GM19328 (cell line): Measurements from ENCODE around the gene ABCG1.

Source experiments
- ATAC-seq: cut with Tn5 transposase; IDR thresholded peaks from one replicate; pipeline ENCODE4 v1.9.1; 2021; ENCODE audit warnings: mild to moderate bottlenecking, moderate library complexity; ENCODE audit not compliant: unreplicated experiment

ABCG1 gene

DNA sequence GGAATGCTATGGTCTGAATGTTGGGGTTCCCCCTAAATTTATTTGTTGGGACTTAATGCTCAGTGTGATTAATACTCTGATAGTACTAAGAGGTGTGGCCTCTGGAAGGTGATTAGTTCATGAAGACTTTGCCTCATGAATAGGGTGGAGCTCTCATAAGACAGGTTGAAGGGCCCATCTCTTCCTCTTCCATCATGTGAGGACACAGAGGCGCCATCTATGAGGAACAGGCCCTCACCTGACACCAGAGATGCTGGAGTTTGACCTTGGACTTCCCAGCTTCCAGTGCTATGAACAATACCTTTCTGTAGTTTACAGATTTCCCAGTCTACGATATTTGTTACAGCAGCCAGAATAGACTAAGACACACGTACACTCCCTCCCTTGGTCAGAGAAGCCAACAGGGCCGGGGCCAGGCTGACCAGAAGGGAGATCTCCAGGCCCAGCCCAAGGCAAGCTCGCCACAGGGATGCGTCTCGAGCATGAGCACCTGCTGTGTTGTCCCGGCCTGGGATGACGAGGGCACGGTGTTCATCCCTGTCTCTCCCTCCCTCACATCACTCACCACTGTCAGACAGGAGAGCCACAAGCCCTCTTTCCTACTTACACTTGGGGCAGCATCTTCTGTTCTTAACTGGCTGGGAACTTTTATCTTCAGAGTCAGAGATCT is 4.7 kb upstream of the ABCG1 start:
- ATAC-seq = no peak

DNA sequence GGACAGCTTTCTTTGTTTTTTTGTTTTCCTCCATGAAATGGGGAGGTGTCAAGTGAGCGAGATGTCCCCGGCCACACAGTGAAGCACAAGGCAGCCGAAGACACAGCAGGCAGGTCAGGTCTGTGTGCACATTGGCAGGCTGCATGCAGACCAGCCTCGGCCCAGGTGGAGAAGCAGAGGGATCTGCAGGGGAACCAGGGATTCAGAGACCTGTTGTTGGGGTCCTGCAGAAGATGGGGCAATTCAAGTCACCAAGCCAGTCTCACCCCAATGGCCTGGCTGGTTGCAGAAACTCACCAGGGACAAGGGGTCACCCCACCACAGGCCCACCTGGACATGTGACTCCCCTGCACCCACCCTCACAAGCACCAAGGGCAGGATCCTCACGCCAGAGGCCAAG is 4.0 kb upstream of the ABCG1 start:
- ATAC-seq = no peak

DNA sequence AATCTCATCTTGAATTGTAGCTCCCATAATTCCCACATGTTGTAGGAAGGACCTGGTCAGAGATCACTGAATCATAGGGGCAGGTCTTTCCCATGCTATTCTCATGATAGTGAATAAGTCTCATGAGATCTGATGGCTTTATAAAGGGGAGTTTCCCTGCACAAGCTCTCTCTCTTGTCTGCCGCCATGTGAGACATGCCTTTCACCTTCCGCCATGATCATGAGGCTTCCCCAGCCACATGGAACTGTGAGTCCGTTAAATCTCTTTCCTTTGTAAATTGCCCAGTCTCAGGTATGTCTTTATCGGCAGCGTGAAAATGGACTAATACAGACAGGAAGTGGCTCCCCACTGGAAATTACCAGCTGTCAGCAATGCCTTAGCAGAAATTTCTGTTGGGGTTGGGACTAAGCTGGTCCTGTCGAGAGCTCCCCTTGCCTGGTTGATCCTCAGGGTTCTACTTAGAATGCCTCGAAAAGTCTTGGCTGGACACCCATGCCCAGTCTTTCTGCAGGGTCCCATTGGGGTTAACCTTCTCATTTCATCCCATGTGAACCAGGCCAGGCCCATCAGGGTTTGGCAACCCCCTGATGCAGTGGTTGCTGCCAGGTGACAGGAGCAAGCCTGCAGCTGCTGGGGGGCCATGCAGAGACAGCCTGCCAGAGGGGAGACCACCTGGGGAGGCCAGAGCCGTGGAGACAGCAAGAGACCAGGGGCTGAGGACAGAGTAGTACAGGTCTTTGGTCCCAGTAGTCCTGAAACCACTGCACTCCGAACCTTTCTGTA is 2.8 kb upstream of the ABCG1 start:
- ATAC-seq = no peak

GRCh38 chr21:42216726-42217572 is 2.0 kb upstream of the ABCG1 start:
- ATAC-seq = no peak

GRCh38 chr21:42219606-42220137 is 732 bp downstream of the ABCG1 start:
- ATAC-seq = no peak

DNA sequence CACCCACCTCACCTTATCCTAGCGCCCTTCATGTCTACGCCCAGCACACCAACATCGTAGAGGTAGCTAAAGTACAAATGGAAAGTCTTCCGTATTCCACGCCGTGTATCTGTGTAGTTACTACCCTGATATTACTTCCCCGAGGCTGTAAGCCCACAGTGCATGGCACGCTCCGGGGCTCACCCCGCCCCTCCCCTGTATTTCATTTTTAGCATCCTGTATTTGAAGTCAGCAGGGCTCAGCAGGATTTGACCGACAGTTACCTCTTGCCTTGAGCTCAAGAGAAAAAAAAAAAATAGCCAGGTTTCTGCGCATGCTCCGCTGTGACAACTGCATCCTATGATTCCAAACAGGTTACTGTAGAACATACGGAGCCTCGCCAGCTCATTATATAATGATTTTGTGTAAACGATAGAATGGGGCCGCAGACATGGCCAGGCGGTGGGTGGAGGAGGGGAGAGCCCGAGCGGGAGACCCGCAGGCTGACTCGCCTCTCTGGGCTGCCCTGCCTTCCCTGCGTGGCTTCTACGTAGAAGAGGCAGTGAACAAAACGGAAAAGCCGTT is 1.3 kb downstream of the ABCG1 start:
- no peak for ATAC-seq

GRCh38 chr21:42221581-42222345 is 2.8 kb downstream of the ABCG1 start:
- ATAC-seq = no peak

GRCh38 chr21:42222386-42222785 is 3.4 kb downstream of the ABCG1 start:
- no peak for ATAC-seq

GRCh38 chr21:42222821-42223390 is 4.0 kb downstream of the ABCG1 start:
- ATAC-seq = no peak

DNA sequence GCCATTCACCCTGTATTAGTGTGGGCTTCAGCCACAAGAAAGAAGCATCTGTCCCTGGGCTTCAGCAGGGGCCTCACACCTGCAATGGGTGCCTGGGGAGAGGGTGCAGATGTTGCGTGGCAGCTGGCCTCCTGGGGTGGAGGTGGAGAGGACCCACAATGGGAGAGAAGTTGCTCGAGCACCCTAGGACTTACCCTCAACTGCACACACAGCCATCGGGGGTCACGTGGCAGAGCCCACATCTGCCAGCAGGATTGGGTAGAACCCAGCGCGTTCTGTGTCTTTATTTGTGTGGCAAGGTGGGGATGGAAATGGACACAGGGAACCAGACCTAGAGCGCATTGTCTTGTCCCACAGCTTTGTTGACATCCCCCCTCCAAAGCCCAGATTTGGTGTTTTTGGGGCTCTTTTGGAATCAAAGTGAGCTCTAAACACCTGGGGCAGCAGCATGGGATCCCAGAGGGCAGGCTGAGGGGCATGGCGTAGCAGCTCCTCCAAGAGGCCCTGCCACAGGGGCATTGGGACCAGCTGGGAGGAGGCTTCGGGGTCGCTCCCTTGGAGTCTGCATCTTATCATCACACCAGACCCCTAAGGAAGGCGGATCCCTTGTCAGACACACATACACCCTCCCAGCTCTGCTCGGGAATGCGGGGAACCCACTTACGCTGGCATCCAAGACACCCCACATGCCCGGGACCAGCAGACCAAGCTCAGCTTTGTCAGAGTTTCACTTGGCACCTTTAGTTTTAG is 5.1 kb downstream of the ABCG1 start:
- ATAC-seq = no peak

DNA sequence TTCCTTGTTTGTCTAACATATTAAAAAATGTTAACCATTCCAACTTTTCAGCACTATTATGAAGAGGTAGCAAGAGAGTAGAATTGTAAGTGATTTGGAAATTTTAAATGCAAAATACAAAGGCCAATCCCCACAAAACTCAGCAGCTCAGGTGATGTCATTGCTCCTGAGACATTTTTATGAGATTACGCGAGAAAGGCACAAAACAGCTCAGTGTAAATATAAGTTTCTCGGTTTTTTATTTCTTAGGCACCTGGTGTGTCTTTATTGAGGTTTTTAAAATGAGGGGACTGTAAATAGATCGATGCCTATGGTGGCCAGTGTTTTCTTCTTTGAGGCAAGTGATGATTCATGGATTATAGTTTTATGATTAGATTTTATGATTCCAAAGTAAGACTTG is 6.1 kb downstream of the ABCG1 start:
- no peak for ATAC-seq

DNA sequence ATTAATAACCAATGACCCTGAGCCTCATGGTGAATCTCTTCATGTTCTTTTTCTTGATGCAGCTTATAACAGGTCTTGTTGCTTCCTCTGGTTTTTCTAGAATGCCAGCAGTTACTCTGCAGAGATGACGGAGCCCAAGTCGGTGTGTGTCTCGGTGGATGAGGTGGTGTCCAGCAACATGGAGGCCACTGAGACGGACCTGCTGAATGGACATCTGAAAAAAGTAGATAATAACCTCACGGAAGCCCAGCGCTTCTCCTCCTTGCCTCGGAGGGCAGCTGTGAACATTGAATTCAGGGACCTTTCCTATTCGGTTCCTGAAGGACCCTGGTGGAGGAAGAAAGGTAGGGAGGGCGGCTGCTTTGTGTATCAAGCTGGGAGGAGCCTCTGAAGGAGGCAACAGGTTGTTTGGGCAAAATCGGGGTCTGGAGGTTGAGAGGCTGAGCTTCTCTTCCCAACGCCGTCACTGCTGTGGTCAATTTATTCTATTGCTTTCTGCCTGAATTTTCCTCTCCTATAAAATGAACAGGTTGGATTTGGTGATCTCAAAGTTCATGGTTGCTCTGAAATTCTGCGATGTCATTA is 6.7 kb downstream of the ABCG1 start:
- ATAC-seq = no peak

- no peak for ATAC-seq
Measured at GRCh38 chr21:42226626-42227025, 7.7 kb downstream of the ABCG1 start.

- peak; percentile 88 for ATAC-seq
Measured at GRCh38 chr21:42227909-42228708, 9.2 kb downstream of the ABCG1 start.

GRCh38 chr21:42228709-42229220 is 9.8 kb downstream of the ABCG1 start:
- no peak for ATAC-seq

DNA sequence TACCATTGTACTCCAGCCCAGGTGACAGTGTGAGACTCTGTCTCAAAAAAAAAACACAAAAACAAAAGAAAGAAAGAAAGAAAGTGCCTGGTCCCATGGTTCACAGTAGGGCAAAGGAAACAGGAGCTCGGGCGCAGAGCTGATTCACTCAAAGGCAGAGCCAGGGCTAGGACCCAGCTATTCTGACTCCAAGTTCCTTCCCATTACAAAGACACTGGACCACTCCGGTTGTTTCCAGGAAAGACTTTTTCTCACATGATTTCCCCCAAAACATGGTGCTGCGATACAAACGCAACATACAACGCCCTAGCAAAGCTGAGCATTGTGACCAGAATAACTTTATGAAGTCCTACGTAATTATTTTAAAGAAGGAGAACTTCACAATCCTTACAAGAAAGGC is 10.7 kb downstream of the ABCG1 start:
- ATAC-seq = no peak

GRCh38 chr21:42230178-42230577 is 11.2 kb downstream of the ABCG1 start:
- ATAC-seq = no peak

GRCh38 chr21:42230636-42231035 is 11.7 kb downstream of the ABCG1 start:
- no peak for ATAC-seq
